ENCODE data around the gene ZXDC.

Gene ZXDC

DNA sequence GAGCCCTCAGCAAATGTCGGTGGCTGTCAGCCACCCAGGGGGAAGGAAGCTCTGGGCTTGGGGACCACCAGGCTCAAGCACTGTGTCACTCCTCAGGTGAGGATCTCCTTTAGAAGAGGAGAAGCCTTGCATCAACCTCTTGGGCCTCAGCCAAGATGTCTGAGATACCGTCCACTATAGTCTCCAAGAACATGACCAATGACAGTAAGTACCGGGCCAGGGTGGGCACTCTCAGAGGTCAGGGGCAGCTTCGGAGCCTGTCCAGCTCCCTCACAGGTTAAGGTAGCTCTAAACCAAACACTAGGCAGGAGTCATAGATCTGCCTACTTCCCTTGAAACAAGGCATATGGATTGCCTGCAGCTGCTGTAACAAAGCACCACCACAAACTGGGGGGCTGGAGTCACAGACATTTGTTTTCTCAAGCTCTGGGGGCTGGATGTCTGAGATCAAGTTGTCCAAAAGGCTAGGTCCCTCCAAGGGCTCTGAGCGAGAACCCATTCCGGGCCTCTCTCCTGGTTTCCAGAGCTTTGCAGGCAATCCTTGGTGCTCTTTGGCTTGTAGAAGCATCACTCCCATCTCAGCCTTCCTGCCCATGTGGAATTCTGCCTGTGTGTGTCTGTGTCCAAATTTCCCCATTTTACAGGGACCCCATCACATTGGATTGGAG is 79.7 kb downstream of the ZXDC start:
- no peak for DNase-seq

GRCh38 chr3:126394977-126395321 is 80.7 kb downstream of the ZXDC start:
- DNase-seq = no peak

GRCh38 chr3:126394179-126394976 is 81.3 kb downstream of the ZXDC start, which contains the start of gene CFAP100:
TSS of gene CFAP100 (plus strand) at chr3:126394909. CDS start at chr3:126396001, 1,092 bp downstream.
- DNase-seq = peak; percentile 66

DNA sequence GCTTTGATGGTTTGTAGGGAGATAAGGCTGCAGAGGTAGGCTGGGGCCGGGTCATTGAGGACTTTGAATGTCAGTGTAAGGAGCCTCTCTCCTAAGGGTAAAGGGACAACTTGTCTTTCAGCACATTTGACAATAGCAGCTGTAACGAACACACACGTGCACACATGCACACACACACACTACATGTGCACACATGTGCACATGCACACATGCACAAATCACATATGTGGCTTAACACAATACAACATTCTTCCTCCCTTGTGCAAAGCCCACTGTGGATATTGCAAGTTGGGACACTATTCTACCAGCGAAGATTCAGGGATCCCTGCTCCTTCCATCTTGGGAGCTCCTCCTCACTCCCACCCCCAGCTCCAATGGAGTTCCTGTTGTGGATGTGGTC is 82.1 kb downstream of the ZXDC start:
- no peak for DNase-seq

DNA sequence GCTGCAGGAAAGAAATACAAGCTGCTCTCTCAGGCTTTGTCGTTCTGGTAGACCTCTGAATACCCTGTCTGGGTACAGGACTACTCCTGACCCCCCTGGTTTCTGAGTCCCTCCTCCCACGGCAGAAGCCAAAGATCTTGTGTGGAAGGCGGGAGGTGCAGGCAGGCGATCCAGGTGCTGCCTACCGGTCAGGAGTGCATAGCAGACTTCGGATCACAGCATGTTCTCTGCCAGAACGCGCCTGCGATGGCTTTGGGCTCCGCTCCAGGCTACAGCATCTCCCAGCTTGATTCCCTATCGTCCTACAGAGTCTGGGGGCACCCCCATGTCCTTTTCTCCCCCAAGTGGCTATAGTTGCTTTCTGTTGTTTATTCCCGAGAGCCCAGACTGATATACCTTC is 83.4 kb downstream of the ZXDC start:
- DNase-seq = no peak

- DNase-seq = no peak
Observed at GRCh38 chr3:126391631-126392030, 84.1 kb downstream of the ZXDC start.

DNA sequence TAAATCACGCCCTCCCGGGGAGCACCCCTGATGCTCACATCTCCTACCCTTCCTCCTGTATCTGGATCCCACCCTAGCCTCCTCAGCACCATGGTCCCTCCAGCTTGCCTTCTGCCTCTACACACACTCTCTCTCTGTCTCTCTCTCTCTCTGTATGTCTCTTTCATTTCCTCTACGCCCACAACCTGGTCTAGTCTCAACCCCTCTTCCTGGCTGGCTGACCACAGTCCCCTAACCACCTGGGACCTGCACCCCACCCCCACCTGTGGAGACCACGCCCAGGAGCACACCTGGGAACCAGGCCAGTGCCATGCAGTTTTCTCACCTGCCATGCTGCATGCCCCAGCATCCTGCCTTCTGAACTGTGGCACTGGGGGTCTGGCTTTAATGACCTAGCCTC is 84.9 kb downstream of the ZXDC start:
- DNase-seq = no peak

DNA sequence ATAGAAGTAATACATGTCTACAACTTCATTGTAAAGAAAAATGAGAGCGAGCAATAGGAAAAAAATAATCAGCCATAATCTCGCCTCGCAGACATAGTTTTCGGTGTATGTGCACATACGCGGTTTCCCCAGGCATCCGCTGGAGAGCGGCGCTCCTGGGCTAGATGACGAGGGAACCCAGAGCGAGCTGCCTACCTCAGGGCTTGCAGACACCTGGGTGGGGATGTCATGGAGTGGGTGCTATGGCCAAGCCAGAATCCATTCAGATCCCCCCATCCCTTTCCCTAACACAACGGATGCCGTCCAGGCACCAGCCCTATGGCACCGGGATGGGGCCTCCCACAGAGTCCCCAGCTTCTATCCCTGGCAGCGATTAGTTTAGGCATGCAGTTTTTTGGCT is 85.5 kb downstream of the ZXDC start:
- no peak for DNase-seq

GRCh38 chr3:126389794-126390146 is 85.9 kb downstream of the ZXDC start:
- no peak for DNase-seq

- DNase-seq = peak; percentile 86
Observed at GRCh38 chr3:126389112-126389793, 86.4 kb downstream of the ZXDC start.

All from right kidney (tissue), 1 donor.